T1000 (cell line): Measurements from ENCODE around the gene HES6.

Experiments
- DNase-seq: peaks from one replicate; lab custom pipeline; 2025; ENCODE audit warnings: mixed read lengths; lab: John Stamatoyannopoulos, UW

HES6 gene

GRCh38 chr2:238235331-238235732 is 4.5 kb downstream of the HES6 start:
- no peak for DNase-seq

DNA sequence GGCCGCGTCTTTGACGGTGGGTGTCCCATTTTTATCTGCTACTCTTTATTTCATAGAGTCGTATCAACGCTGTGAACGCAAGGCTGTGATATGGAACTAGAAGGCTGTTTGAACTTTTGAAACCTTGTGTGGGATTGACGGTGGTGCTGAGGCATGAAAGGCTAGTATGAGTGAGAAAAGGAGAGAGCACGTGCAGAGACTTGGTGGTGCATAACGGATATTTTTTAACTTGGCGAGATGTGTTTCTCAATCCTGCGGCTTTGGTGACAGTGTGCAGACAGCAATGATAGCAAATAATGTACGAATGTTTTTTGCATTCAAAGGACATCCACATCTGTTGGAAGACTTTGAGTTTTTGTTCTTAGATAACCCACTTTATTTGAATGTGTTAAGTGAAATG is 6.2 kb downstream of the HES6 start:
- DNase-seq = no peak

GRCh38 chr2:238231809-238232208 is 8.0 kb downstream of the HES6 start:
- DNase-seq = no peak

DNA sequence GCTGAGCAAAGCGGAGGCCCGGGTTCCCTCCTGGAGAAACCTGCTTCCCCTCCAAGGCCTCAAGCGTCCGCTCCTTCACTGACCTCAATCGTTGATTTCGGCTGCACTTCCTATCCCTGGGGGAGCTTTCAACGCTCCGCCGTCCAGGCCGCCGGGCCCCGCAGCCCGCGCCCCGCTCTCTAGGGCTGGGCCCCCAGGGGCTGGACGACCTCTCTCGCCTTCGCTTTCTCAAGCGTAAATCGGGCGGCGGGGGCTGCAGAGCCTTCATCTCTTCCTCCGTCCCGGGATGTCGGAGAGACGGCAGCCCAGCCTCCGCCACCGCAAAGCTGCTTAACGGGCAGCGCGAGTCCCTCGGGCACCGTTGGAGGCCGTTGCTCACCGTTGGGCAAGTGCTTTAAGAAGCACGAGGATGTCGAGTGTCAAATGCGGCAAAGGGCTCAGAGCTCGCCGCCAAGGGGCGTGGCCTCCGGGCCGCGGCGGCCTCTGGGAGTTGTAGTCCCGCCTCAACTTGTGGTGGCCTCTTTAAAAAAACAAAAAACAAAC is 8.5 kb downstream of the HES6 start:
- peak; percentile 40 for DNase-seq

DNA sequence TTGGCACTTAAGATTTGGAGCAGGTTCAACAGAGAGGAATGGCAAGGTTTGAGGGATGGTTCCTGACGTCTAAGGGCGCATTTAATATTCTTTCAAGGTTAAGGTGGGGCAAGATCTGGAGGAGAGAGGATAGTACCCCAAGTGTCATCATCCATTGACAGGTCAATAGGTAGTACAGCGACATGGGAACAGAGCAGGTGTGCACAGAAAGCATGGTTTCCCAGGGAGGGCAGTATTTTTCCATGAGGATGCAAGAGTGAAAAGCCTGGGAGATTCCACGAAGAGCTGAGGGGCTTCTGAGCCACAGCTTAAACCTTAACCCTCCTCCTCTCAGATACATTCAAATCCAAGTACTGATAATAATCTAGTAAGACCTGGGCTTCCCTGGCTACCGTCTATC is 9.1 kb downstream of the HES6 start:
- DNase-seq = no peak

- no peak for DNase-seq
These were observed 11.1 kb downstream of the HES6 start for GRCh38 chr2:238228700-238229099.

DNA sequence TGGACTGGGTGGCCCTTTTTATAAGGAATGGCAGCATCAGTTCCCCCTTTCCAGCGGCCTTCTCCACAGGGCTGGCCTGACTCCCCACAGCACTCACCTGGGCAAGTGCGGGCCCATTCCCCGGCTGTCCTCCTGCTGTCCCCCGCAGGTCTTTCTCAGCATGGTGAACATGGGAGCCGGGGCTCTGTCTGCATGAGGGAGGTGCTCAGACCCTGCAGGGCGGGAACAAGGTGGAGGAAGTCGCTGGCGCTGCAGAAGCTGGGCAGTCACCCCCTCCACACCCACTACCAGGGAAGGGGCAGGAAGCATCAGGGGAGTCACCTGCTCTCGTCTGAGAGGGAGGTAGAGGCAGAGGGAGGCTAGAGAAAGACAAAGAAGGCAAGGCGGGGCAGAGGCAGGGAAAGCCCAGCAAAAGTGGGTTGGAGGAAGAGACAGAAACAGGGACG is 12.2 kb downstream of the HES6 start:
- no peak for DNase-seq

- no peak for DNase-seq
These were observed 12.9 kb downstream of the HES6 start for GRCh38 chr2:238226698-238227586.

GRCh38 chr2:238225911-238226697 is 13.7 kb downstream of the HES6 start:
- DNase-seq = no peak

DNA sequence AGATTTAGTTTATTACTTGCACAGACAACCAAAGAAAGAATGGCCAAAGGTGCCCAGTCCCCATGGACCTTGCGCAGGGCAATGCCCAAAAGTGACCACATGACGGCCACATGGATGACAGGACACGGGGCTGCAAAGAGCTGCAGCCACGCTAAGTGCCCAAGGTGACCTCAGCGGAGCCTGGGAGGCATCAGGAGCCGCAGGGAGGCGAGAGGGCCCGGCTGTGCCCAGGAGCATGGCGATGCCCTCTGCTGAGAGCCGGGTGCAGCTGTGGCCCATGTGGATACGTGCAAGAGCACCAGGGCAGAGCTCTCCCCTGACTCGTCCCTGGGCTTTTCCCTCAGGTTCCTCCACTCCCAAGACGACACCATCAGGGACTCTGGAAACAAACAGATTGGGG is 14.7 kb downstream of the HES6 start:
- DNase-seq = no peak

- DNase-seq = no peak
These were observed 15.3 kb downstream of the HES6 start for GRCh38 chr2:238224356-238225035.

GRCh38 chr2:238220892-238221521 is 18.8 kb downstream of the HES6 start:
- DNase-seq = peak; percentile 45

- DNase-seq = no peak
These were observed 19.5 kb downstream of the HES6 start for GRCh38 chr2:238220274-238220891.

- no peak for DNase-seq
These were observed 23.1 kb downstream of the HES6 start for GRCh38 chr2:238216651-238217184.

DNA sequence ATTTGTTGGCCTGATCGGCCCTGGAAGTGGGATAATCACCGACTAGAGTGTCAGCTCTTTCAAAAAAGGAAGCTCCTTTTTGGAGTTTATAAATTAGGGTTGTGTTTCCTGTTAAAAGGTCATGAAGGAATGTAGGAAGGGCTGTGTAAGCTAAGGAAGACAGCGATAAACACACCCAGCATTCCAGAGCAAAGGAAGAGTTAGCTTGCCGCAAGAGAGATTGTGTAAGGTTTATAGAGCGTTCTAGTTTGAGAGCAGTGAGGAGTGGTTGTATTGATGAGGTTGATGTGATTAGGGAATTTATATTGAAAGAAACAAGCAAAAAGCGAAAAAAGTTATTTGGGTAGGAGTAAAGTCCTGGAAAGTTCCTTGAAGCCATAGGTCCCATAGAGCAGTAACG is 32.8 kb downstream of the HES6 start:
- no peak for DNase-seq

- no peak for DNase-seq
These were observed 35.7 kb downstream of the HES6 start for GRCh38 chr2:238203973-238204683.

GRCh38 chr2:238203094-238203972 is 36.5 kb downstream of the HES6 start, which contains the start of gene ILKAP:
Gene ILKAP (minus strand): TSS chr2:238203695. CDS start chr2:238203553, 142 bp downstream.
- peak; percentile 73 for DNase-seq

- DNase-seq = no peak
These were observed 37.3 kb downstream of the HES6 start for GRCh38 chr2:238202326-238203093.
